ENCODE measurements around the gene CCDC192.
"Not testable (repeated sequence)": the region's sequence is repeated elsewhere in the genome, so short reads cannot be mapped to it uniquely, and the experiment has no call there.

CCDC192 gene, protein sequence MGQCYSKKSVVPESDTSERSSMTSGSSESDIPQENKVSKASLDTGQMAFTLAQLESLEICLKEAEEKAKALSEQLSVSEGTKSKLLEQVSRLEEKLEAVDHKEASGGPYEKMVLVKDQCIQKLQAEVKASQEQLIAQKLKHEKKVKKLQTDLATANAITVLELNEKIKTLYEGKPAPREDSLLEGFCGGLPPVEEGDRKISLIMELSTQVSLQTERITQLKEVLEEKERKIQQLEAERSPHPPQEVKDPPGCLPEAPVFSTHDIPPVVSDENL

GRCh38 chr5:127702926-127703561 is at the start of gene CCDC192:
CCDC192 (plus strand) TSS chr5:127703391; CDS start chr5:127703446, 55 bp downstream.
- no peak for DNase-seq (ENCODE audit: low read depth in 3 of 3)

- DNase-seq (ENCODE audit: low read depth in 3 of 3) = no peak
These were observed 46.4 kb upstream of the CCDC192 start for GRCh38 chr5:127656825-127657224.

DNA sequence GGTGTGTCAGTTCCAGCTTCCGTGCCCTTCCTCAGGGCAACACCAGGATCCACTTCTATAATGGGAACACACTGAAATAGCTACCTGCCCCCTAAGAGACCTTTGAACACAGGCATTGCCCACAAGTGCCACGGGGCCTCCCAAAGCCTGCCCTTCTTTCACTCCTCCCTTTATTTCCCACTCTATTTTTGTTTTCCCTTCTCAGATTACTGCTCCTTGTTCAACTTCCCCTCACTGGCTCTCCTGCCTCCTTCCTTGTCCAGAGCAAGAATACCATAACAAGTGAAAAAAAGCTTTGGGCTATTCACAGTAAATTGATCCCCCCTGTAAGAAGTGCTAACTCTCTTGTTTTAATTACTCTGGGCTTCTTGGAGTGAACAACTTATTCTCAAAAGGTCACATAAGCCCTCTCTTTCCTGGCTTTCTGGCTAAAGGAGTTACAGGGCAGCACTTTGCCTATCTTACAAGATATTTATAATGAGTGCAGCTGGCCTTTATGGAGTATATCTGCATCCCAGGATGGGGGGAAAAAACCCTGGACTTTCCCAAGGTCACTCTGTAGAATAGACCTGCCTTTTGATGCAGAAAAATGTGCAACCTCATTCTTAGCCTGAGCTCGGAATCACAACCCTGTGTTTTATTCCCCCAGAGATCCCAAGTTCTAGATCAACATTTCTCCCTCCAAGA is 43.0 kb upstream of the CCDC192 start:
- no peak for DNase-seq (ENCODE audit: low read depth in 3 of 3)

DNA sequence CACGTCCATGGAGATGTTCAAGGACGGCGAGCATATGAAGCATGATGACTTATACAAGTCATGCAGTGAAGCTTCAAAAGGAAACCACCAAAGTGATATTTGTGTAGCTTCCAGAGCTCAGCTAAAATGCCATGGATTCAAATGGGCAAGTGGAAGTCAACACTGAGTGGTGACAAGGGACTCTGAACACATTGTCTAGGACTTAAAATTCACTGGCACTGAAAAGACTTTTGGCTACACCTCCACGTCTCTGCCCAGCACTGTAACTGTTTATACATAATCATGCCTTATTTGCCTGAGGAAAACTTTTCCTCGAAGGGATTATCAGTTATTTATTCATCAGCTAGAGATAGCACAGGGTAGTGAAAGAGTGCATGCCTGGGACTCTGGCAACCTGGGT is 39.1 kb upstream of the CCDC192 start:
- DNase-seq (ENCODE audit: low read depth in 3 of 3) = no peak

GRCh38 chr5:127665641-127666040 is 37.5 kb upstream of the CCDC192 start:
- no peak for DNase-seq (ENCODE audit: low read depth in 3 of 3)

GRCh38 chr5:127666043-127666716 is 37.0 kb upstream of the CCDC192 start:
- no peak for DNase-seq (ENCODE audit: low read depth in 3 of 3)

DNA sequence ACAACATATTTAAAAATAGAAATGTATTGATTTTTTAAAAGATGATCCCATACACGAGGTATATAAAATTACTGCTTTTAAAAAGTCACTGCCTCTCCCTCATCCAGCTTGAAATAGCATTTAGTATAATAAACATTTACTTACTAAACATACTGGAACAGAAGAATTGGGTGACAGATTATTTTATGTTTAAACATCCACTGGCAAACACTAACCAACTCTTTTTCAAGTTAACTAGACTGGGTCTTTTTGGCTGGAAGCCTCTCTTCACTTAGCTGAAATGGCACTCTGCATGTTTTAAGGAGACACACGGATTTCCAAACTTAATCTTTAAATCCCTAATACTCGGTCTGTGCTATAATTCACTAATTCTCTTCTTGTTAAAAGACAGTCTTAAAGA is 35.3 kb upstream of the CCDC192 start:
- no peak for DNase-seq (ENCODE audit: low read depth in 3 of 3)

DNA sequence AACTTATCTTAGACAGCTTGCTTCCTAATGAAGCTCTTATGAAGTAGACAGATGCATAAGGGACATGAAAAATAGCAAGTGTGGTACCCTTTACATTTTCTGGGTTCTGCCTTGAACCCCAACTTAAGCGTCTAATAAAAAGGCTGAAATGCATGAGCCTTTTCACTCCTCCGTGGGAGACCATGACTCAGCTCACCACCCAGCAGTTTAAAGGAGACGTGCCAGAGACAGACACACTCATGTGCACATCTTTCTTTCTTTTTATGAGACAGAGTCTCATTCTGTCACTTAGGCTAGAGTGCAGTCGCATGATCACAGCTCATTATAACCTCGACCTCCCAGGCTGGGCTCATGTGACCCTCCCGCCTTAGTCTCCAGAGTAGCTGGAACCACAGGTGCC is 32.0 kb upstream of the CCDC192 start:
- no peak for DNase-seq (ENCODE audit: low read depth in 3 of 3)

DNA sequence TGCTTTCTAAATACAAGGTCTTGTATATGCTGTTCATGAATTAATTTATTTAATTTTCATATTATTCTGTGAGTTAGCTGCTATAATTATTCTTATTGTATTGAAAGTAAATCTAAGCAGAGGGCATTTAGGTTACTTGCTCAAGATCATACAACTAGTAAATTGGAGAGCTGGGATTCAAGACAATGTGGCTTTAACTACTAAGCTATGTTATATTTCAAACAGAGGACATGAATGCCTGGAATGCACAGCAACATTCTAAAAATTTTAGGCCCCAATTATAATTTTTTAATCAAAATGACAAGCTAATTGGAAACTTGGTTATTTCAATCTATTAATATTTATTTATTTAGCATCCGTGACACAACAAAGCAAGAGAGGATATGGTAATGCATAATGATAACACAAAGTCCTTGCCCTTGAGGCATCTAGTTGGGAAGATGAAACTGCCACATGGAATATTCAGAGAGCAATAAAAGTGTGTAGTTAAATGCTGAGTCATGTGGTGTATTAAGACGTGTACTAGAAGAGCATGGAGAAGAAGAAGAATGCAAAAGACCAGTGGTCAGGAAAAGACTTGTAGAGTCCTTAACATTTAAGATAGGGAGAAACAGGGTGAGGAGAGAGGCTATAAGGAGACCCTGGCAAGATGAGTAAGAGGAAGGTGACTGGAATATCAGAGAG is 29.9 kb upstream of the CCDC192 start:
- DNase-seq (ENCODE audit: low read depth in 3 of 3) = no peak

- DNase-seq (ENCODE audit: low read depth in 3 of 3) = not testable (repeated sequence)
These were observed 26.2 kb upstream of the CCDC192 start for GRCh38 chr5:127676951-127677350.

GRCh38 chr5:127679691-127680330 is 23.4 kb upstream of the CCDC192 start:
- DNase-seq (ENCODE audit: low read depth in 3 of 3) = not testable (repeated sequence)

DNA sequence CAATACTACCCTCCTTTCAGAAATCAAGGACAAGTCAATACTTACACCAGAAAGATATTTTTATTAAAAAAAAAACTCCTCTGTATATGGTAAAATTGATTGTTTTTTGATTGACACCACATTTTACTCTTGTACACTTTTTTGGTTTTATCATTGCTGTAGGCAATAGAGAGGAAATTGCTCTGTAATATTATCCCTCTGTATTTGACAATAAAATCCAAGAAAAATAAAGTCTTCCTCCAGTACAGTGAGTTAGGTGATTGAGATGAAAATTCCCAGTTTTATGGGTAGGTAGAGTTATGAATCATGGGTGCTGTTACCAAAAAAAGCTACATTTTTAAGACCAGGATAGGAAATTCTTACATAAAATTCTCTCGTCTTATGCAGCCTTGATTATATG is 22.6 kb upstream of the CCDC192 start:
- DNase-seq (ENCODE audit: low read depth in 3 of 3) = no peak

GRCh38 chr5:127683008-127683407 is 20.2 kb upstream of the CCDC192 start:
- DNase-seq (ENCODE audit: low read depth in 3 of 3) = no peak

- no peak for DNase-seq (ENCODE audit: low read depth in 3 of 3)
These were observed 18.3 kb upstream of the CCDC192 start for GRCh38 chr5:127684726-127685467.

DNA sequence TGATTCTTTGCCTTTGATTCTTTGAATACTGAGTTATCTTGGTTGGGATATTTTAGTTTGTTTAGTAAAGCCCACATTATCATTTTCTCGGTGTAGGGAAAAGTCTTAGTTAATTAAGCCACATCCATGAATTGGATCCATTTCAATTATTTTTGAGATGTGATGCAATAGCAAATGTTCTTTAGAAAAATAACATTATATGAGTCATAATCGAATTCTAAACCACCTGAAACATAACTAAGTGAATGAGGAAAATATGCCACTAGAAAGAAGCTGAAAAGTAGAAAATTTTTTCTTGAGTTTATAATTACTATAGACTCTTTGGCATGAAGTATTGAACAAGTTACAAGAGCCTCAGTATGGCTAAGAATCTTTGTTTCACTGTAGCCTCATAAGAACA is 17.5 kb upstream of the CCDC192 start:
- DNase-seq (ENCODE audit: low read depth in 3 of 3) = no peak

GRCh38 chr5:127686424-127686823 is 16.8 kb upstream of the CCDC192 start:
- no peak for DNase-seq (ENCODE audit: low read depth in 3 of 3)

DNA sequence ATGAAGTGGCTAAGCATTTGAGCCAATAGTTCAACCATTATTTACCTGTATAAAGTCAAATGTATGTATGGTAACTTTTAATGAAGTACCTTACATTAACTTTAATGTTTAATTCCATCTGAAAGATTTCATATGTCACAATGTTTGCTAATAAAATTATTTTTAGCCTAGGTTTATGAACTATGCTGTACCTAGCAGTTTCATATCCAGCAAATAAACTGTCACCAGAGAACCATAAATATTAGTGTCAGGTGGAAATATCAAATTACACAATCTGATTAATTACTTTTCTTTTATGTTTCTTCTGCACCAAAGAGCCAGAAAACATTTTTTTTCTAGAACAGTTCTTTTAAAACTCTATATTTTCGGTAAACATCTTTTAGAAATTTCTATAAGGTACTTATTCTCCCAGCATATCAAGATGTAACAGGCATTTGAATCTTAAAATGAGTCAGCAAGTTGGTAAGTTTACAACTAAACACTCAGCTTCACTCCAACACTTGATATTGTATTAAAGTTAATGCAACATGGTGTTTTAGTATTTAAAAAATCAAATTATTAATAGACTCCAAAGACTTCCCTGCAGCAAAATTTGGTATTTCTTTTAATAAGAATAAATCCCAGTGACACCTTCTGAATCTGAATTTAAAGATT is 8.5 kb upstream of the CCDC192 start:
- no peak for DNase-seq (ENCODE audit: low read depth in 3 of 3)

DNA sequence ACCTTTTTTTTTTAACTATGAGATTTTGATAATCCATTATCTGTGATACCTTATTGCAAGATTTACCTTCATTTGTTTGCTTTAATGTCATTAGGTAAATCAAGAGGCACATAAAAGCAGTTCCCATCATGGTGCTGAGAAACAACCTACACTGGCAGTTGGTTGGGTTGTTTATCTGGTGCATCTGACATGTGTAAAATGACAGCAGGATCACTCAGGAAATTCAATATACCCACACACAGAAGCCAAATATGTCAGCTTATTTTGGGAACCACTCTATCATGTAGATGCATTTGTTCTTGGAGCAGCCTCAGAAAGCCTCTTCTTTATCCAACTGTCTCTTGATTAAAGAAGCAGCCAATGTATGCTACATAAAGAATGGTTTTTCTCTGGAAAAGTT is 7.8 kb upstream of the CCDC192 start:
- DNase-seq (ENCODE audit: low read depth in 3 of 3) = no peak

DNA sequence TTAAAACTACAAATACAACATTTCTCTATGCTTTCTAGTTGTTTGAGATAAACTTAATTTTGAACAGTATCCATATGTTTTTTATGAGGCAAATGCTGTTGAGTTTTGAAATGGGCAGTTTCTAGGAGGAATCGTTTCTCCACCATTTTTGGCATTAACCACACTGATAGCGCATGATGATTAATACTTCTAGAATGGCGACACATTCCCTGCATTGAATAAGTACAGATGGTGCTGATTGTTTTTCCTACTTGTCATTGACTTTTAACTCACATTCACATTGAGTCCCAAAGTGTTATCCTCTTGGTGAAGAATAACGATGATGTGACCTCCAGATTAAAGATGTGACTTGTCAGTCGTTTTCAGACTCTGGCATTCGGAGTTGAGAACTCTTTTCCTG is 6.5 kb upstream of the CCDC192 start:
- no peak for DNase-seq (ENCODE audit: low read depth in 3 of 3)
